Dermis blood vessel endothelial cell (primary cell): Measurements from ENCODE around the gene ARSJ. TPM values are rescaled to one million over a fixed set of nuclear protein-coding genes. Genes with fewer than 3 reads are reported as not detected.

Source experiments
- DNase-seq: peaks from one replicate; pipeline ENCODE4 v3.0.0; 2010
- total RNA-seq: library from RNA; depleted of rRNA; stranded (reverse); fragments of >200 nt; gene quantifications from 2 replicates; pipeline ENCODE4 v1.2.3, GENCODE V29; 2014

ARSJ gene
- total RNA-seq, 1 donor from 2014 or later = 26.2 TPM

DNA sequence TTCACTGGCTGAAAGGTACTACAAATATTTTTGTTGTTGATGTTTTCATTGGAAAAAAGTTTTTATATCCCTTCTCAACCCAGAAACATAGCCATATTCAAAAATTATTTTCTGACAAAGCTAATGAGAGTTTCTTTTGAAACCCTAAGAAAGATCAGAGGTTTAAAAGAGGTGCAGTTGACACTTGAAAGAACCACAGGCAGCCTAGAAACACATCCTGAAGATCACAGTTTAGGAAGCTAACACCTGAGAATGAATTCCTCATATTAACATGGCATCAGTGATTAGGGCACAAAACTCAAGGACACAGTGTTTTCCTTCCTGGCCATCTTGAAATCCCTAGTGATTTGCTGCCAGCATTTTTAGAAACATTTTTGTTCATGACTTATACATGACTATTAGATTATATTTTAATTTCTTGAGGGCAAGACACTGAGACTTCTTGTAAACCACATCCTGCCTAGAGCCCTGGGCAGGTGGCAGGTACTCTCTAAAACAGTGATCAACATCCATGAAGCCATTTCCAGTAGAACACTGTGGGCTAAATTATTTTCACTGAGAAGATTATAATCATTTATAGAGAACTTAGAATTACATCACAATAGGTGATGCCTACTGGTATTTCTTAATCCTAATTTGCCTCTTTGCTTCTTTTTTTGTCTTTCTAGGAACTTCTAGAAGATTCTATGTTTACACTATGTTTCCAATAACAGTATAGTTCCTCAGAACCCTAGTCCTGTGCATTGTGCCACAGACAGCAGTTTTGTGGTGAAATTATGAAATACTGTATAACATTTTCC is 80.0 kb downstream of the ARSJ start:
- no peak for DNase-seq

DNA sequence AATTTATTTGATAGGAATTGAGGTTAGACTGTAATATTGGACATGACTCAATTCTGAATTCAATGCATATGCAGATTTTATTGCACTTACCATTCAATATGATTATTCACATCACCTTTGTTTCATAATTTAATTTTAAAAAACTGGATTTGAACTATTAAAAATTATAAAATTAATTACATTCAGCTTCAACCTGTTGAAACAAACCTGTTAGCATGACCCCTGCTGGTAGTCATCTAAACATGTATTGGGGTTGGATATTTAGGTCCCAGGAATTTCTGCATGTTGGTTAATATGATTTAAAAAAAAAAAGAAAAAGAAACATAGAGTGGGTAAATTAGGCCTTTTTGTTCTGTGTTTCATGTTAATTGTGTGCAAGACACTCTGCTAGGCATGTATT is 85.9 kb downstream of the ARSJ start:
- DNase-seq = peak; percentile 52

DNA sequence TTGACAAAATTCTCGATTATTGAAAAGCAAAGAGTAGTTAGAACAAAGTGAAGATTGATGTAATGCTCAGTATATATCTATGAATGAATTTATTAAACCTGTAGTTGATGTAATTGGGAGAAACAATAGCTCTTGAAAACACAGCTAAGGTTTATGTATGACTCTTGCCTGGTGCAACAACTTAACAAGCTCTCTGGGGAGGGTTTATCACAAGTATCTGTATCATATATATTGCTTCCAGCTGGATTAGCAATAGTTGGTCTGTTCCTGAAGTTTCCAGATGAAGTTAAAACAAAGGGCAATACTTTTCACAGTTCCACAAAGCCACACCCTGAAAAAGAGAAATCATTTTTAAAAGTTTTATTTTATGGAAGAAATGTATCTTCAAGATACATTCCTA is 91.4 kb downstream of the ARSJ start:
- no peak for DNase-seq

DNA sequence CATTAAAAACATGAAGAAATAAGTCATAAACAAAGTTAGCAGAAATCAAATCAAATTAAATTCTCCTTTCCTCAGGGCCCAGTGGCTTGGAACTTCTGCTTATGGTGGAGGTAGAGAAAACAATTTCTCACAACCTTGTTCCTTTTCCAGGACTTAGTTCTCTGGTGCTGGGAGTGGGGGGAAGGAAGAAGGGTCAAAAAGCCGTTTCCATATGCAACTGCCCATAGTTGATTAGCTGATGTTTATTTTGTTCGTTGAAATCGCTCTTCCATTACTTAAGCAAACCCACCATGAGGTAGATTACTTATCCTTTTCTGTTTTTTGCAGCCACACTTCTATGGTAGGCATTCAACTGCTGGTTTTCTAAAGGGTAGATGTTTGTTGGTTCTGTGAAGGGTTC is 94.2 kb downstream of the ARSJ start:
- DNase-seq = peak; percentile 42

DNA sequence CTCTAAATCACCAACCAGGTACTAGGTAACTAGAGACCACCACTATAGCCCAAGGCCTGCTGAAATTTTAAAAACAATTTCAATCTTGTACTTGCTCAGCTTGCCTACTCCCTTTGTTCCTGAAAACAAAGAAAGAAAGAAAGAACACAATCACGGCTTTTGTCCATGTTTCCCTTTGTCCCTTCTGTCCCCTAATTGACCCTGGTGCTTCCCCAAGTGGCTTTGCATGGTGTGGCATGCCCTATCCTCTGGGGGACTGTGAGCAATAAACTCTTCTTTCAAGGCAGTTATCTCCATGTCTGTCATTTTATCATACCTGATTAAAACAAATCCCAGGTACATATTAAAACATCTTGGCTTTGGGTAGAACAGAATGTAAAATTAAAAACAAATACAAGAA is 94.8 kb downstream of the ARSJ start:
- DNase-seq = no peak

DNA sequence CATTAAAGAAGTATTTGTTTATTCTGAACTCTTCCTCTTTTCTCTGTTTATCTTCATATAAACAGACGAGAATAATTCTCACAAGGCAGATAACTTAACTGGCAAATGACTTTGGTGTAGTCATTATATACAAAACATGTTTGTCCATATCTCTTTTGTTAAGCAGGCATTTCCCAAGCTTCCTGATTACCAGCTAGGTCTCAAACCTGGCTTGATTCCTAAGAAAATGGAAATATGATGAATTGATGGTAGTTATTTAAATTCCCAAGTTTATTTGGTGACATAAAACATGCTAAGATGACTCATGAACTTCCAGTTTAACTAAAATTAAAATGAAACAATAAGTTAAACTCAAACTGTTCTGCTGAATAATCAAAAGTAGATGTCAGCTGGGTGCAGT is 96.8 kb downstream of the ARSJ start:
- DNase-seq = peak; percentile 90

DNA sequence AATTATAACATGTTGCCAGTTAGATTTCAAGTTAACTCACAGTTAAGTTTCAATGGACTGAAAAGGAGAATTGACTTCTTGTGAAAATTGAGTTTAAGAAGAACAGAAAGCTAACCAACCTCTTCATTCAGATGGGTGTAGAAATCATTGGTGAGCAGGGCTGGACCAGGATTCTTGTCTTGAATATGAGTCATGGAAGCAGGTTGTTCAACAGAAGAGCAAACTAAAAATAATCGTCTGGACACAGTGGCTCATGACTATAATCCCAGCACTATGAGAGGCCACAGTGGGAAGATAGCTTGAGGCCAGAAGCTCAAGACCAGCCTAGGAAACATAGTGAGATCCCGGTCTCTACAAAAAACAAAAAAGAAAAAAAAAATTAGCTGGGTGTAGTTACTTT is 98.2 kb downstream of the ARSJ start:
- peak; percentile 13 for DNase-seq

DNA sequence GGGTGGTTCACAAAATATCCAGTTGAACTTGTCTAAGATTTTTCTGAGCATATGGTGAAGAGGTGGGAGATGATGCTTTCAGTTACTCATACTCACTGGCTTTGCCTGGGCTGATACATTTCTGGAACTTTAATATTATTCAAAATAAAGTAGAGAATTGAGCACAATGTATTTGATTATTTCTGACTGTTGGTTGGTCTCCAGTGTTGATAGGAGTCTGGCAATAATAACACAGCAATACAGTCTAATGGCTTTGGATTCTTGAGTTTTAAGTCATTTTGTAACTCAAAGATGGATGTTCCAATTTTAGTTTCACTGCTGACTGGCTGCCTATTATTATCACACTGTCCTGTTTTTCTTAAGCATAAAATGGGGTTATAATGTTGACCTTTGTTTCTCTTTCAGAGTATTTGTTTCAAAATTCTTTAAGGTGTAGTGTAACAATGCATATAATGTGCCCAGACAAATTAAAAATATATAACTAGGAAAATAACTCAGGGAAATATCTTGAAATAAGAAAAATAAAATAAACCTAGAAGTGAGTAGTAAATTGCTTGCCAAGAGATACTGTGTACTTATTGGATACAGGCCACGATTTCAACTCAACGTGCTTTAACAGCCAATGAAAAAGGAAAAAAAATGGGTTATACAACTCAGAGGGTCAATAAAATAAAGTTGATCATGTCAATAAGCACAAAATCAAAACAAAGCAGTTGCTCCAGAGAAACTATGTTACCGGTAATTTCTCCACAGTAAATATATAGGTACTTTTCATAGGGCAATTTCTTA is 99.0 kb downstream of the ARSJ start:
- no peak for DNase-seq

DNA sequence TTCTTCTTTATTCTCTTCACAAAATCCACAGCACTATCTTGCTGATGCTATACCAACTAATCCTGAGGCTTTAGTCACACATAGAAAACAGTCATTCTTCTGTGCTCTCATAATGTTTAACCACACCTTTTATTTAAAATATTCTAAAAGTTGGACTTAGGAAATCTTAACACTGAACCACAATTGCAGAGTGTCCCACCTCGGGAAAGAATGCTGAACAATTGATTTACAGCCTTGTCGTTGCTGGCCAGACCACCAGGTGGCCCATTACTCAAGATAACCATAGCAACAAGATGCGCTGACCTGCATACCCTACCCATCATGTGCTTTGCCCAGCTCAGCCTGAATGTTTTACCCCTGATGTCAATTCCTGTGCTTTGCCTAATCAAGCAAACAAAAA is 100.8 kb downstream of the ARSJ start:
- peak; percentile 56 for DNase-seq

DNA sequence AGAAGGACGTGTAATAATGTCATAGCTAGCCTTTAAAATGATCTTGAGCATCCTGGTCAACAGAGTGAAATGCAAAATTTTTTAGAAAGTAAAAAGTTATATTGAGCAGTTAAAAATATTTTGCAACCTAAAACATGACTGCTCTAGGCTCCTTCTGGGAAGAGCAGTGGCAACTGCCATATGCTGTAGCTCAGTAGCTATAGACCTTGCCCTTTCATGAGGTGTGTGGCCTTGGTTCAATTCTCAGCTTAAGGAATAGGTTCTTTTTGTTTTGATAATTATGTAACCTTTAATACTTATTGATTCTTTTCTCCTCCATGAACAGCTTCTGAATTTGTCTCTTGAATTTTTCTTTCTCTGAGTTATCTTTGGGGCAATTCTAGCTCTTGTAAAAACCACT is 105.0 kb downstream of the ARSJ start:
- no peak for DNase-seq

DNA sequence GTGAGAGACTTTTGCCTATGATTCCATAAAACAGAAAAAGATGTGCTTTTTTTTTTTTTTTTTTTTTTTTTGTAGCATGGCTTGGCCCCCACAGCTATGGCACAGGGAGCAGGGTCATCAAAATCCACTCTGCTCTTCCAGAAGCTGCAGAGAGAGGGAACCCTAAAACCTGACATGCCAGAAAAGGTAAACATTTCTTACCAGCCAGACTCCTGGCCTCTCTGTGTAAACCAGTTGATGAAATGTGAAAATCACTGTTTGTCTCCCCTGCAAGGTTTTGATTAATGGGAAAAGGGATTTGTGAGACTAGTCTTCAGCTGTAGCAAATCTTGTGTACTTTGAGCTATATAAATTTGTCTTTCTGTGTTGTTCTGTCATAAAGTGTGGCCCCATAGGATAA is 105.9 kb downstream of the ARSJ start:
- DNase-seq = no peak

DNA sequence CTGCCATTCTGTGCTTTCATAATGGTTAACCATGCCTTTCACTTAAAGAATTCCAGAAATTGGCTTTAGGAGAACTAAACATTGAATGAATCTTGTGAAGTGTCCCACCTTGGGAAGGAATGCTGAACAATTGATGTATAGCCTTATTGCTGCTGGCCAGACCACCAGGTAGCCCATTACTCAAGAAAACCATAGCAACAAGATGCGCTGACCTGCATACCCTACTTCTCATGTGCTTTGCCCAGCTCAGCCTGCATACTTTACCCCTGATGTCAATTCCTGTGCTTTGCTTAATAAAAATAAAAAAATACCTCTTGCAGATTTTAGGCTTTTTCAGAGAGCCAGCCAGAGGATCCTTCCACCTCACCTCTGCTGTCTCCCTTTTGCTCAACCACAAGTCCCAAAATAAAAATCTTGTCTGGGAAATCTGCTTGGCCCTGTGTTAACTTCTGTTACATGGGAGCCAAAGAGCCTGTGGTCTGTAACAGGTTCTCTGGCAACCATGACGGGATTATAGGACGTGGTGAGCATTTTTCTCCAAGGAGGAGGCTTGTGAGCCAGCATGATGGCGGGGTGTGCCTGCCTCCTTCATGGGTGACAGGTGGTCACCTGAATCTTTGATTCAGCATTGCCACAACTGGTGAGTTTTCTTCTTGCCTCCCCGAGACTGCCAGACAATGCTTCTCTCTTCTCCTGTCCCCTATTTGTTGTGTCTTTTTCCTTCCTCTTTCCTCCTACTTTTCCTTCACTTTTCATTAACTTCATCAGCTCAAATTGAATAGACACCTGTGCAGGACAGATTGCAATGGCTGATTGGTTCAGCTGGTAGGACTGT is 106.8 kb downstream of the ARSJ start:
- no peak for DNase-seq

DNA sequence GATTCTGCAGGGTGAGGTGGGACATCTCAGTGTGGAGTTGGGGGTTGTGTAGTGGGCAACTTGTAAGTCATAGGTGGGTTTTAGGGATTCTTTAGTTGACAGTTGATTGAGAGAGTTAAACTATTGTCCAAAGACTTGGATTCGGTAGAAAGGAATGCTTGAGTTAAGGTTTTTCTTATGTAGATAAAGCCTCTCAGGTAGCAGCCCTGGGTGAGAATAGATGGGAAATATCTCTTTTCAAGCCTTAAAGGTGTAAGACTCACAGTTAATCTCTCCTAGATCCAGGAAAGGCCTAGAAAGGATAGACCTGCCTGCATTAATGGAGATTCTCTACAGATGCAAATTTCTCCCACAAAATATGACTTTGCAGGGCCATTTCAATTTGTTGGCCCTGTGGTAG is 108.4 kb downstream of the ARSJ start:
- DNase-seq = no peak

DNA sequence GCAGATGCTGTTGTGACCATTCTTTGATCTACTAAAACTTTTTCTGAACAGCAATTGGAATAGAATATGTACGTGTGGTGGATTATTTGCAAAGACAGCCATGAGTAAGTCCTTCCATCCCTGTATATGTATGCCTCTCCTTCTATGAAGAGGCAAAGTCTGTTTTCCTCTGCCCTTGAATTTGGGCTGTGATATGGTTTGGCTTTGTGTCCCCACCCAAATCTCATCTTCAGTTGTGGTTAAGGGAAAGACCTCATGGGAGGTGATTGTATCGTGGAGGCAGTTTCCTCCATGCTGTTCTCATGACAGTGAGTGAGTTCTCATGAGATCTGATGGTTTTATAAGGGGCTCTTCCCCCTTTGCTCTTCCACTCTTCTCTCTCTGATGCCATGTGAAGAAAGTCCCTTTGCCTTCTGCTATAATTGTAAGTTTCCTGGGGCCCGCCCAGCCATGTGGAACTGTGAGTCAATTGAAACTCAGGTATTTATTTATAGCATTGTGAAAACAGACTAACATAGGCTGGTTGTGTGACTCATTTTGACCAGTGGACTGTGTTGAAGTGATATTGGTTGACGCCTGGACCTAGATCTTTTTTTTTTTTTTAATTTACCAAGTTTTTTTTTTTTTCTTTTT is 109.6 kb downstream of the ARSJ start:
- peak; percentile 27 for DNase-seq

DNA sequence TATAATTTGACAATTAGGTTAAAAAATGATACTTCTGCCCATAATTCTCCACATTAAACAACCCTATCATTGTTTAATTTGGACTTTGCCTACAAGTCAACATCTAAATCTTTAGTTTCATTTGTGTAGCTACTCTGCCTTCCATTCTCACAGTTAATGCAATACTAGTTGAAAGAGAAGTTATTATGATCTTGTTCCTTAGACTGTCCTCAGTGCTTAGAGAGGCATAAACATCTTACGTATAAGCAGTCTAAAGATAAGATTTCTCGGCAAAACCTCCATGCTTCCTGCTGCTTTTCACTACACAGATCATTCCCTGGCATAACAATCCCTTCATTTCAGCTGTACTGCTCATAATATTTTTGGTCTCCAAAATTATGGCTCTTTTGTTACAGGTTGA is 112.8 kb downstream of the ARSJ start:
- no peak for DNase-seq

DNA sequence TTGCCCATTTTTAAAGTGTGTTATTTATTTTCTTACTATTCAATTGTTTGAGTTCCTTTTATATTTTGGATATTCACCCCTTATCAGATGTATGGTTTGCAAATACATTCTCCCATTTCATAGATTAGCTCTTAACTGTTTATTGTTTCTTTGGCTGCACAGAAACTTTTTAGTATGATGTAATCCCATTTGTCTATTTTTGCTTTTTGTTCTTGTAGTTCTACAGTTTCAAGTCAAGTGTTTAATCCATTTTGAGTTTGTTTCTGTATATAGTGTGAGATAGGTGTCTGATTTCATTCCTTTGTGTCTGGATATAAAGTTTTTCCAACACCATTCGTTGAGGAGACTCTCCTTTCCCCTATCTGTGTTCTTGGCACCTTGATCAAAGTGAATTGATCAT is 120.5 kb downstream of the ARSJ start:
- DNase-seq = no peak

DNA sequence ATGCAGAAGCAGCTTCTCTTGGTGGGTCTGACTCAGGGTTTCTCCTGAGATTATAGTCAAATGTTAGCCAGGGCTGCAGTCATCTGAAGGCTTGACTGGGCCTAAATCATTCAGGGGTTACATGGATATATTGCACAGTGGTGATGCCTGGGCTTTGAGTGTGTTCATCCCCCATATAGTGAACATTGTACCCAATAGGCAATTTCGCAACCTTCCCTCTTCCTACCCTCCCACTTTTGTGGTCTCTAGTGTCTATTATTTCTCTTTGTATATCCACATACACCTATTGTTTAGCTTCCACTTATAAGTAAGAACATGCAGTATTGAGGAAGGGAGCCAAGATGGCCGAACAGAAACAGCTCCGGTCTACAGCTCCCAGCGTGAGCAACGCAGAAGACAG is 127.6 kb downstream of the ARSJ start:
- DNase-seq = no peak

Other genes with a start within 250 kb of the ARSJ start
- gene CAMK2D, start 217.9 kb downstream of the ARSJ start, total RNA-seq = 64.8 and 82.7 TPM in 2 replicates